ENCODE data around the gene PTPRD.

DNA sequence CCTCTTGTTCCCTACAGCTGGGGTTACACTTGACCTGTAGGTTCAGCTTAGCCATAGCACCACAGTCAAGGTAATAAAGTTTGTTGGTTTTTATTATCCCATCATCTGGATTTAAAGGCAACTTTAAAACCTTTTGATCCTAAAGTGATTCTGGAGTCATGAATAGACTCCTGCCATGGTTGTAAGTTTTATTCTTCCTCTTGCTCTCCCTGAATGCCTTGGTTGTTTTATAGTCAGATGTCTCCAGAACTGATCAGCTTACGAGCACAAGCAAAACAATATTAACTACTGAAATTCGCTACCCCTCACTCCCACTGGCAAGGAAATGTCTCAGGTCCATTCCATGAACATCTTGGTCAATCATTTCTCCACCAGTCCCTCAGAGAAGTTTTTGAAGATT is 1328.6 kb downstream of the PTPRD start:
- TF ChIP-seq SIN3A (IDR thresholded peaks at IDR 0.05; ENCODE audit: borderline replicate concordance, insufficient read depth, low read length) (no peak), POLR2AphosphoS5 (IDR thresholded peaks at IDR 0.05; ENCODE audit: low read depth, low read length) (no peak), TAF1 (IDR thresholded peaks at IDR 0.05; ENCODE audit: borderline replicate concordance, insufficient read depth, low read length) (no peak)
- TF ChIP-seq, protein P1, sequence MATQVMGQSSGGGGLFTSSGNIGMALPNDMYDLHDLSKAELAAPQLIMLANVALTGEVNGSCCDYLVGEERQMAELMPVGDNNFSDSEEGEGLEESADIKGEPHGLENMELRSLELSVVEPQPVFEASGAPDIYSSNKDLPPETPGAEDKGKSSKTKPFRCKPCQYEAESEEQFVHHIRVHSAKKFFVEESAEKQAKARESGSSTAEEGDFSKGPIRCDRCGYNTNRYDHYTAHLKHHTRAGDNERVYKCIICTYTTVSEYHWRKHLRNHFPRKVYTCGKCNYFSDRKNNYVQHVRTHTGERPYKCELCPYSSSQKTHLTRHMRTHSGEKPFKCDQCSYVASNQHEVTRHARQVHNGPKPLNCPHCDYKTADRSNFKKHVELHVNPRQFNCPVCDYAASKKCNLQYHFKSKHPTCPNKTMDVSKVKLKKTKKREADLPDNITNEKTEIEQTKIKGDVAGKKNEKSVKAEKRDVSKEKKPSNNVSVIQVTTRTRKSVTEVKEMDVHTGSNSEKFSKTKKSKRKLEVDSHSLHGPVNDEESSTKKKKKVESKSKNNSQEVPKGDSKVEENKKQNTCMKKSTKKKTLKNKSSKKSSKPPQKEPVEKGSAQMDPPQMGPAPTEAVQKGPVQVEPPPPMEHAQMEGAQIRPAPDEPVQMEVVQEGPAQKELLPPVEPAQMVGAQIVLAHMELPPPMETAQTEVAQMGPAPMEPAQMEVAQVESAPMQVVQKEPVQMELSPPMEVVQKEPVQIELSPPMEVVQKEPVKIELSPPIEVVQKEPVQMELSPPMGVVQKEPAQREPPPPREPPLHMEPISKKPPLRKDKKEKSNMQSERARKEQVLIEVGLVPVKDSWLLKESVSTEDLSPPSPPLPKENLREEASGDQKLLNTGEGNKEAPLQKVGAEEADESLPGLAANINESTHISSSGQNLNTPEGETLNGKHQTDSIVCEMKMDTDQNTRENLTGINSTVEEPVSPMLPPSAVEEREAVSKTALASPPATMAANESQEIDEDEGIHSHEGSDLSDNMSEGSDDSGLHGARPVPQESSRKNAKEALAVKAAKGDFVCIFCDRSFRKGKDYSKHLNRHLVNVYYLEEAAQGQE (IDR thresholded peaks at IDR 0.05; ENCODE audit: insufficient read depth in 1 of 2, low read depth in 2 of 2, low read length in 2 of 2): no peak

Data from PFSK-1 (cell line).